ENCODE data around the gene RTN4RL1.

- no peak for TF ChIP-seq CTCF (IDR thresholded peaks at IDR 0.05)
- no peak for TF ChIP-seq POLR2A (IDR thresholded peaks at IDR 0.05)
- TF ChIP-seq EP300 (IDR thresholded peaks at IDR 0.05) = no peak
Observed at GRCh38 chr17:1919201-1919600, 105.9 kb downstream of the RTN4RL1 start.

All from tibial nerve (tissue), 4 donors.